ENCODE measurements around the gene TM7SF2.

DNA sequence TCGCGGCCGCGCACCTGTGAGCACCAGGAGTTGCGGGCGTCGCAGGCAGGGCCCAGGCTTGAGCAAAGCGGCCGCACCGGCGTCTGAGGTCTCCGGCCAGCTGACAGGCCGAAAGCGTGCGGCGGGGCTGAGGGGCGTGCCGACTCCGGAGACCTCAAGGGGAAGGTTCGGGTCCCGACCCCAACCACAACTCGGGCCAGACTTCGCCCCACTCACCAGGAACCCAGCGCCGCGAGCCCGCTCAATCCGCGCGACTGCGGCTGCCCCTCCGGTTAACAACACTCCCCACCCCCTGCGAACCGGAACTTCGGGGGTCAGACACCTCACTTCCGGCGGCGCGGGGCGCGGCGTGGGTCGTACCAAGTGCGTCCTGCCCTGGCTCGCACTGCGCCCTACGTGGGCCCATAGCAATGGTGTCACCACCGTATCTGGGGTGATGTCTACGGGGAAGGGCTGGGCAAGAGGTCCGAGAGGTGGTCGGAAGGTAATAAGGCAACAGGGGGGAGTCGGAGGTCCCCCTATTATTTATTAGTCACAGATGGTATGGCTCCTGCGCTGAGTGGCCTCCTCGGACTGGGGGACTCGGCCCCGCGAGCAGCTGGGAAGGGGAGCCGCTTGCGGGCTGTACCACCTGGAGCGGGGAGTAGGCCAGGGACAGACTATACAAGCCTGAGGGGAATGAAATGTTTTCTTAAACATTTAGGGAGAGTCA, 22.7 kb downstream of the TM7SF2 start, which contains the start of gene SYVN1:
- TF ChIP-seq, protein P1, sequence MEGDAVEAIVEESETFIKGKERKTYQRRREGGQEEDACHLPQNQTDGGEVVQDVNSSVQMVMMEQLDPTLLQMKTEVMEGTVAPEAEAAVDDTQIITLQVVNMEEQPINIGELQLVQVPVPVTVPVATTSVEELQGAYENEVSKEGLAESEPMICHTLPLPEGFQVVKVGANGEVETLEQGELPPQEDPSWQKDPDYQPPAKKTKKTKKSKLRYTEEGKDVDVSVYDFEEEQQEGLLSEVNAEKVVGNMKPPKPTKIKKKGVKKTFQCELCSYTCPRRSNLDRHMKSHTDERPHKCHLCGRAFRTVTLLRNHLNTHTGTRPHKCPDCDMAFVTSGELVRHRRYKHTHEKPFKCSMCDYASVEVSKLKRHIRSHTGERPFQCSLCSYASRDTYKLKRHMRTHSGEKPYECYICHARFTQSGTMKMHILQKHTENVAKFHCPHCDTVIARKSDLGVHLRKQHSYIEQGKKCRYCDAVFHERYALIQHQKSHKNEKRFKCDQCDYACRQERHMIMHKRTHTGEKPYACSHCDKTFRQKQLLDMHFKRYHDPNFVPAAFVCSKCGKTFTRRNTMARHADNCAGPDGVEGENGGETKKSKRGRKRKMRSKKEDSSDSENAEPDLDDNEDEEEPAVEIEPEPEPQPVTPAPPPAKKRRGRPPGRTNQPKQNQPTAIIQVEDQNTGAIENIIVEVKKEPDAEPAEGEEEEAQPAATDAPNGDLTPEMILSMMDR (conservative IDR thresholded peaks at IDR 0.05; ENCODE audit: low read depth, low read length): no peak
- no peak for TF ChIP-seq EZH2 (IDR thresholded peaks at IDR 0.05; ENCODE audit: borderline replicate concordance, low read depth, low read length, poor library complexity, severe bottlenecking)
